ENCODE results near the gene RAD1. TPM values are rescaled to one million over a fixed set of nuclear protein-coding genes. Genes with fewer than 3 reads are reported as not detected.

The RAD1 gene
- total RNA-seq, 1 donor from 2014 or later: 19.7 TPM

GRCh38 chr5:34870382-34870781 lies 44.9 kb downstream of the RAD1 start:
- Mint-ChIP-seq H3K9me3 (ENCODE audit: unreplicated experiment) (peaks cover 9% of the 10 kb centered on the region), H3K4me1 (ENCODE audit: low read depth, unreplicated experiment) (no peaks in the 10 kb centered on the region), H3K27ac (ENCODE audit: unreplicated experiment) (no peak overlapping the region), H3K27me3 (ENCODE audit: low read depth, unreplicated experiment) (no peaks in the 10 kb centered on the region), H3K36me3 (ENCODE audit: low read depth, unreplicated experiment) (no peaks in the 10 kb centered on the region), H3K4me3 (ENCODE audit: unreplicated experiment) (no peak overlapping the region)
- H3K4me2 ChIP-seq (ENCODE audit: low read length): no peak overlapping the region
- no peaks in the 10 kb centered on the region for H4K20me1 ChIP-seq (ENCODE audit: insufficient read depth, low read length)
- no peak overlapping the region for H2AFZ ChIP-seq (ENCODE audit: low read depth, low read length)
- TF ChIP-seq CTCF (IDR thresholded peaks at IDR 0.05; ENCODE audit: insufficient read depth, low read depth, low read length) (no peak), EZH2 (IDR thresholded peaks at IDR 0.05; ENCODE audit: insufficient read depth, low read length) (no peak)
- H3K79me2 ChIP-seq (ENCODE audit: insufficient read depth, low read length): no peaks in the 10 kb centered on the region
- H3K27me3 ChIP-seq (ENCODE audit: insufficient read depth, low read length): no peaks in the 10 kb centered on the region
- FAIRE-seq (no peak), DNase-seq (ENCODE audit: low read depth) (no peak)
- H3K27ac ChIP-seq (ENCODE audit: low read depth, low read length): no peak overlapping the region
- no peak overlapping the region for H3K4me3 ChIP-seq (ENCODE audit: insufficient read depth, low read depth, low read length)
- H3K36me3 ChIP-seq (ENCODE audit: insufficient read depth, low read length): no peaks in the 10 kb centered on the region
- no peaks in the 10 kb centered on the region for H3K4me1 ChIP-seq (ENCODE audit: insufficient read depth, low read length)
- no peak overlapping the region for H3K9ac ChIP-seq (ENCODE audit: low read length)
- no peaks in the 10 kb centered on the region for H3K9me3 ChIP-seq (ENCODE audit: insufficient read depth, low read depth, low read length)

- DNase-seq (ENCODE audit: low read depth) (no peak), FAIRE-seq (no peak)
- Histone ChIP-seq H3K27ac (ENCODE audit: low read depth, low read length) (no peak overlapping the region), H3K4me2 (ENCODE audit: low read length) (no peak overlapping the region), H3K4me1 (ENCODE audit: insufficient read depth, low read length) (no peaks in the 10 kb centered on the region), H3K9ac (ENCODE audit: low read length) (no peak overlapping the region), H3K27me3 (ENCODE audit: insufficient read depth, low read length) (no peaks in the 10 kb centered on the region), H3K9me3 (ENCODE audit: insufficient read depth, low read depth, low read length) (no peaks in the 10 kb centered on the region), H3K36me3 (ENCODE audit: insufficient read depth, low read length) (no peaks in the 10 kb centered on the region), H3K79me2 (ENCODE audit: insufficient read depth, low read length) (no peaks in the 10 kb centered on the region), H4K20me1 (ENCODE audit: insufficient read depth, low read length) (no peaks in the 10 kb centered on the region), H2AFZ (ENCODE audit: low read depth, low read length) (no peak overlapping the region), H3K4me3 (ENCODE audit: insufficient read depth, low read depth, low read length) (no peak overlapping the region)
- Mint-ChIP-seq H3K4me3 (ENCODE audit: unreplicated experiment) (no peak overlapping the region), H3K27ac (ENCODE audit: unreplicated experiment) (no peak overlapping the region), H3K36me3 (ENCODE audit: low read depth, unreplicated experiment) (no peaks in the 10 kb centered on the region), H3K4me1 (ENCODE audit: low read depth, unreplicated experiment) (no peaks in the 10 kb centered on the region), H3K27me3 (ENCODE audit: low read depth, unreplicated experiment) (no peaks in the 10 kb centered on the region), H3K9me3 (ENCODE audit: unreplicated experiment) (peaks cover 2% of the 10 kb centered on the region)
- no peak for TF ChIP-seq EZH2 (IDR thresholded peaks at IDR 0.05; ENCODE audit: insufficient read depth, low read length)
- TF ChIP-seq CTCF (IDR thresholded peaks at IDR 0.05; ENCODE audit: insufficient read depth, low read depth, low read length): no peak
Measured at GRCh38 chr5:34869256-34869655, 46.0 kb downstream of the RAD1 start.

GRCh38 chr5:34868791-34869190 lies 46.5 kb downstream of the RAD1 start:
- Mint-ChIP-seq H3K27ac (ENCODE audit: unreplicated experiment) (no peak overlapping the region), H3K4me3 (ENCODE audit: unreplicated experiment) (no peak overlapping the region), H3K36me3 (ENCODE audit: low read depth, unreplicated experiment) (no peaks in the 10 kb centered on the region), H3K27me3 (ENCODE audit: low read depth, unreplicated experiment) (no peaks in the 10 kb centered on the region), H3K9me3 (ENCODE audit: unreplicated experiment) (no peaks in the 10 kb centered on the region), H3K4me1 (ENCODE audit: low read depth, unreplicated experiment) (no peaks in the 10 kb centered on the region)
- Histone ChIP-seq H3K9me3 (ENCODE audit: insufficient read depth, low read depth, low read length) (no peaks in the 10 kb centered on the region), H3K9ac (ENCODE audit: low read length) (no peak overlapping the region), H3K79me2 (ENCODE audit: insufficient read depth, low read length) (no peaks in the 10 kb centered on the region), H3K27ac (ENCODE audit: low read depth, low read length) (no peak overlapping the region), H3K4me3 (ENCODE audit: insufficient read depth, low read depth, low read length) (no peak overlapping the region), H3K27me3 (ENCODE audit: insufficient read depth, low read length) (no peaks in the 10 kb centered on the region), H3K4me1 (ENCODE audit: insufficient read depth, low read length) (no peaks in the 10 kb centered on the region), H4K20me1 (ENCODE audit: insufficient read depth, low read length) (no peaks in the 10 kb centered on the region), H2AFZ (ENCODE audit: low read depth, low read length) (no peak overlapping the region), H3K4me2 (ENCODE audit: low read length) (no peak overlapping the region), H3K36me3 (ENCODE audit: insufficient read depth, low read length) (no peaks in the 10 kb centered on the region)
- no peak for DNase-seq (ENCODE audit: low read depth)
- TF ChIP-seq EZH2 (IDR thresholded peaks at IDR 0.05; ENCODE audit: insufficient read depth, low read length) (no peak), CTCF (IDR thresholded peaks at IDR 0.05; ENCODE audit: insufficient read depth, low read depth, low read length) (no peak)
- FAIRE-seq: no peak
